Activated CD8-positive, alpha-beta T cell treated with anti-CD3 and anti-CD28 coated beads for 36 hours (primary cell): Measurements from ENCODE around the gene PLA2R1. TPM values are rescaled to one million over a fixed set of nuclear protein-coding genes. Genes with fewer than 3 reads are reported as not detected.

Source experiments
- ATAC-seq: fragments of 200-7000 bp; cut with Tn5 transposase; one replicate; pipeline ENCODE4 v1.10.0; 2021; ENCODE audit warnings: mild to moderate bottlenecking, moderate library complexity
- CTCF ChIA-PET: fragments of 350-600 bp; sonication (Branson Sonifier 250); formaldehyde crosslinking; loops from one replicate; lab custom pipeline; 2021; ENCODE audit warnings: antibody characterized with exemption; lab: Charles Lee
- POLR2A ChIA-PET: fragments of 350-600 bp; sonication (Branson Sonifier 250); formaldehyde crosslinking; loops from one replicate; lab custom pipeline; 2021; ENCODE audit warnings: antibody characterized with exemption; lab: Charles Lee
- DNase-seq: peaks from one replicate; pipeline ENCODE4 v3.0.0-alpha.2; 2020
- H3K27ac Mint-ChIP-seq: one replicate; pipeline ENCODE4 v1.8.0; 2021; ENCODE audit warnings: mild to moderate bottlenecking, mixed read lengths
- H3K27me3 Mint-ChIP-seq: one replicate; pipeline ENCODE4 v1.8.0; 2021; ENCODE audit warnings: mixed read lengths
- H3K36me3 Mint-ChIP-seq: one replicate; pipeline ENCODE4 v1.8.0; 2021; ENCODE audit warnings: low read depth, mixed read lengths
- H3K4me1 Mint-ChIP-seq: one replicate; pipeline ENCODE4 v1.8.0; 2021; ENCODE audit warnings: low read depth, mixed read lengths
- H3K4me3 Mint-ChIP-seq: one replicate; pipeline ENCODE4 v1.8.0; 2021; ENCODE audit warnings: mild to moderate bottlenecking, moderate library complexity, mixed read lengths
- H3K9me3 Mint-ChIP-seq: one replicate; pipeline ENCODE4 v1.8.0; 2021; ENCODE audit warnings: mixed read lengths
- intact Hi-C: fragments of 100-400 bp; cut with micrococcal nuclease; formaldehyde crosslinking; loops from one replicate; pipeline ENCODE4 v1.10.0; 2022
- total RNA-seq, 2 experiments: library from RNA; stranded (reverse); gene quantifications; one replicate each; pipeline ENCODE4 v1.2.3, GENCODE V29; 2021
- TF ChIP-seq, protein P1 (sequence below): fragments of 200-600 bp; IDR thresholded peaks from one replicate; pipeline ENCODE4 v1.8.0; 2022; ENCODE audit warnings: antibody characterized with exemption, mild to moderate bottlenecking

PLA2R1 gene
- total RNA-seq, 2 experiments from 2014 or later: not detected

DNA sequence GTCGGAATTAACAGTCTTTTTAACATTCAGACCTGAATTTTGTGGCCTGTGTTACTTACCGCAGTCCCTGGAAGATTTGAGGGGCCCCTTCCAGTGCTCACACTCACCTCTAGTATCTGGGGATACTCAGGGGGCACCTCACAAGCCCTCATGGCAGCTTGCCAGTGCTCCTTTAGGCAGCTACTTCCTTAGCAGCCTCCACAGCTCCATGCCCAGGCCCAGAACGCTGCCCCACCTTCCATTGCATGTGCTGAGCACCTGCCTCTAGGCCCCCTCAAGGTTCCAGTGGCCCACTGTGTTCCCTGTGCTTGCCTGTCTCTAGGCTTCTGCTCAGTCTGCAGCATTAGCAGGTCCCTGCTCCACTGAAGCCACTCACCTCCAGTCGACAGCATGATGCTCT is 30.0 kb upstream of the PLA2R1 start:
- no peak for DNase-seq
- TF ChIP-seq, protein P1, sequence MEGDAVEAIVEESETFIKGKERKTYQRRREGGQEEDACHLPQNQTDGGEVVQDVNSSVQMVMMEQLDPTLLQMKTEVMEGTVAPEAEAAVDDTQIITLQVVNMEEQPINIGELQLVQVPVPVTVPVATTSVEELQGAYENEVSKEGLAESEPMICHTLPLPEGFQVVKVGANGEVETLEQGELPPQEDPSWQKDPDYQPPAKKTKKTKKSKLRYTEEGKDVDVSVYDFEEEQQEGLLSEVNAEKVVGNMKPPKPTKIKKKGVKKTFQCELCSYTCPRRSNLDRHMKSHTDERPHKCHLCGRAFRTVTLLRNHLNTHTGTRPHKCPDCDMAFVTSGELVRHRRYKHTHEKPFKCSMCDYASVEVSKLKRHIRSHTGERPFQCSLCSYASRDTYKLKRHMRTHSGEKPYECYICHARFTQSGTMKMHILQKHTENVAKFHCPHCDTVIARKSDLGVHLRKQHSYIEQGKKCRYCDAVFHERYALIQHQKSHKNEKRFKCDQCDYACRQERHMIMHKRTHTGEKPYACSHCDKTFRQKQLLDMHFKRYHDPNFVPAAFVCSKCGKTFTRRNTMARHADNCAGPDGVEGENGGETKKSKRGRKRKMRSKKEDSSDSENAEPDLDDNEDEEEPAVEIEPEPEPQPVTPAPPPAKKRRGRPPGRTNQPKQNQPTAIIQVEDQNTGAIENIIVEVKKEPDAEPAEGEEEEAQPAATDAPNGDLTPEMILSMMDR: no peak
- Mint-ChIP-seq H3K9me3 (peaks cover 43% of the 10 kb centered on the region), H3K27me3 (peaks cover 5% of the 10 kb centered on the region), H3K27ac (no peak overlapping the region), H3K36me3 (peaks cover 9% of the 10 kb centered on the region), H3K4me3 (no peak overlapping the region), H3K4me1 (peaks cover 4% of the 10 kb centered on the region)
- ChIA-PET POLR2A (no interaction called here), CTCF (interaction anchor here (1.9 to 2.5 kb wide), 2 partner anchors 16 to 118 kb away, joined by 4 to 15 read pairs; no protein-coding TSS in a partner anchor)
- intact Hi-C loops: no loop called here
- ATAC-seq: no peak

GRCh38 chr2:160091381-160091780 is 29.0 kb upstream of the PLA2R1 start:
- no peak for DNase-seq
- H3K4me1 Mint-ChIP-seq: peaks cover 2% of the 10 kb centered on the region
- no peak for ATAC-seq
- H3K4me3 Mint-ChIP-seq: no peak overlapping the region
- ChIA-PET POLR2A (interaction anchor here (0.6 kb wide), 1 partner anchor 136 kb away, joined by 3 read pairs; no protein-coding TSS in a partner anchor), CTCF (interaction anchor here (0.6 to 2.5 kb wide), 2 partner anchors 18 to 903 kb away, joined by 3 to 15 read pairs; no protein-coding TSS in a partner anchor)
- intact Hi-C loops: no loop called here
- peaks cover 5% of the 10 kb centered on the region for H3K27me3 Mint-ChIP-seq
- TF ChIP-seq, protein P1: no peak
- H3K27ac Mint-ChIP-seq: no peak overlapping the region
- H3K9me3 Mint-ChIP-seq: peaks cover 51% of the 10 kb centered on the region
- peaks cover 13% of the 10 kb centered on the region for H3K36me3 Mint-ChIP-seq

GRCh38 chr2:160087854-160088745 is 25.7 kb upstream of the PLA2R1 start:
- POLR2A ChIA-PET: no interaction called here

DNA sequence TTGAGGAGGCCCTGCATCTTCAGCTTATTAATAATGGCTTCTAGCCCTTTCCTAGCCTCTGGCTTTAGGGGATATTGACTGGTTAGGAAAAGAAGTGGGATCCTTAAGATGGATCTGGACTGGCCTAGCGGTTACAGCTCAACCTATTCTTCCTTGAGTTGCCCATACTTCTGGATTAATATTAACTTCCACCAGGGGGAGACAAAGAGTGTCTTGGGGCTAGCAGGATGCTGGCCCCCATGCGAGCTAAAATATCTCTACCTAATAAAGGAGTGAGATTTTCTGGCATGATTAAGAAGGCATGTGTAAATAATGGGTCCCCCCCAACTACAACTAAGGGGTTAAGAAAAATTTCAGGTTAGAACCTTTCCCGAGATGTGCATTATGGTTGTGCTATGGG is 23.2 kb upstream of the PLA2R1 start:
- POLR2A ChIA-PET: no interaction called here
- intact Hi-C loops: no loop called here
- no peaks in the 10 kb centered on the region for H3K4me1 Mint-ChIP-seq
- CTCF ChIA-PET: interaction anchor here (0.9 to 3.6 kb wide), 5 partner anchors 9 to 131 kb away, joined by 3 to 22 read pairs (median 6); no protein-coding TSS in a partner anchor
- peaks cover 2% of the 10 kb centered on the region for H3K27me3 Mint-ChIP-seq
- H3K9me3 Mint-ChIP-seq: peaks cover 52% of the 10 kb centered on the region
- H3K36me3 Mint-ChIP-seq: peaks cover 14% of the 10 kb centered on the region
- TF ChIP-seq, protein P1: peak; percentile 43
- ATAC-seq (no peak), DNase-seq (no peak)
- H3K4me3 Mint-ChIP-seq: no peak overlapping the region
- H3K27ac Mint-ChIP-seq: no peak overlapping the region

More at GRCh38 chr2:160087854-160088745, 25.7 kb upstream of the PLA2R1 start:
- Mint-ChIP-seq H3K36me3 (peaks cover 14% of the 10 kb centered on the region), H3K9me3 (peaks cover 57% of the 10 kb centered on the region), H3K27me3 (peaks cover under 1% of the 10 kb centered on the region), H3K4me3 (no peak overlapping the region), H3K27ac (no peak overlapping the region), H3K4me1 (no peaks in the 10 kb centered on the region)
- no peak for ATAC-seq
- peak; percentile 5 for DNase-seq
- TF ChIP-seq, protein P1: peak; percentile 24
- CTCF ChIA-PET: interaction anchor here (0.7 to 2.0 kb wide), 7 partner anchors 10 to 916 kb away, joined by 3 to 7 read pairs (median 3); no protein-coding TSS in a partner anchor
- intact Hi-C loops: no loop called here
